Measurements from ENCODE around the gene ZMYM4. TPM values are rescaled to one million over a fixed set of nuclear protein-coding genes. Genes with fewer than 3 reads are reported as not detected.

Gene ZMYM4
- total RNA-seq, 1 donor from 2014 or later = 32.6 TPM

DNA sequence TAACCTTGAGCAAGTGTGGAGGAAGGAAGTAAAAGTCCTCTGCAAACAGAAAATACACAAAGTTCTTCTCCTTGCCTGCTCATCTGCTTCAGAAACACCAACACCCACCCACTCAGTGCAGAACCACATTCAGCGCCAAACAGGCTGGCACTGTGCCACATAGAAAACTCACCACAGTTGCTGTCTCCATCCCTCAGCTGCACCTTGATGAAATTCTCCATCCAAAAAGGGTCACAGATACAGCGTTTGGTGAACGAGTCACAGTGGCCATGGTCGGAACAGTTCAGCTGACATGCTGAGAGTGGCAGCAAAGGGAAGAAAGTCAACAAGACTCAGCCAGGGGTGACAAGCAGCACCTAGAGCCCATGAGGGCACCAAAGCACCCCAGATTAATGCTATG lies 174.2 kb downstream of the ZMYM4 start:
- Histone ChIP-seq H3K27me3 (ENCODE audit: low read depth) (no peaks in the 10 kb centered on the region), H3K36me3 (peaks cover 89% of the 10 kb centered on the region), H3K4me3 (no peak overlapping the region), H3K9me3 (replicated peaks) (no peaks in the 10 kb centered on the region), H3K4me1 (peaks cover 4% of the 10 kb centered on the region), H3K27ac (replicated peaks) (no peak overlapping the region)
- intact Hi-C loops (cut with micrococcal nuclease) = no loop called here
- TF ChIP-seq, protein P1, sequence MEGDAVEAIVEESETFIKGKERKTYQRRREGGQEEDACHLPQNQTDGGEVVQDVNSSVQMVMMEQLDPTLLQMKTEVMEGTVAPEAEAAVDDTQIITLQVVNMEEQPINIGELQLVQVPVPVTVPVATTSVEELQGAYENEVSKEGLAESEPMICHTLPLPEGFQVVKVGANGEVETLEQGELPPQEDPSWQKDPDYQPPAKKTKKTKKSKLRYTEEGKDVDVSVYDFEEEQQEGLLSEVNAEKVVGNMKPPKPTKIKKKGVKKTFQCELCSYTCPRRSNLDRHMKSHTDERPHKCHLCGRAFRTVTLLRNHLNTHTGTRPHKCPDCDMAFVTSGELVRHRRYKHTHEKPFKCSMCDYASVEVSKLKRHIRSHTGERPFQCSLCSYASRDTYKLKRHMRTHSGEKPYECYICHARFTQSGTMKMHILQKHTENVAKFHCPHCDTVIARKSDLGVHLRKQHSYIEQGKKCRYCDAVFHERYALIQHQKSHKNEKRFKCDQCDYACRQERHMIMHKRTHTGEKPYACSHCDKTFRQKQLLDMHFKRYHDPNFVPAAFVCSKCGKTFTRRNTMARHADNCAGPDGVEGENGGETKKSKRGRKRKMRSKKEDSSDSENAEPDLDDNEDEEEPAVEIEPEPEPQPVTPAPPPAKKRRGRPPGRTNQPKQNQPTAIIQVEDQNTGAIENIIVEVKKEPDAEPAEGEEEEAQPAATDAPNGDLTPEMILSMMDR (IDR thresholded peaks at IDR 0.05; ENCODE audit: borderline replicate concordance) = no peak
- DNase-seq = no peak

- no peak for DNase-seq
- Histone ChIP-seq H3K36me3 (peaks cover 95% of the 10 kb centered on the region), H3K4me3 (no peak overlapping the region), H3K9me3 (replicated peaks) (no peaks in the 10 kb centered on the region), H3K27me3 (ENCODE audit: low read depth) (no peaks in the 10 kb centered on the region), H3K27ac (replicated peaks) (no peak overlapping the region), H3K4me1 (peaks cover 16% of the 10 kb centered on the region)
- intact Hi-C loops (cut with micrococcal nuclease) = no loop called here
- TF ChIP-seq, protein P1 (IDR thresholded peaks at IDR 0.05; ENCODE audit: borderline replicate concordance) = no peak
These were observed 175.4 kb downstream of the ZMYM4 start for GRCh38 chr1:35443768-35444518.

- Histone ChIP-seq H3K36me3 (peaks cover 95% of the 10 kb centered on the region), H3K27me3 (ENCODE audit: low read depth) (no peaks in the 10 kb centered on the region), H3K27ac (replicated peaks) (no peak overlapping the region), H3K4me1 (peaks cover 20% of the 10 kb centered on the region), H3K4me3 (no peak overlapping the region), H3K9me3 (replicated peaks) (no peaks in the 10 kb centered on the region)
- DNase-seq = no peak
- intact Hi-C loops (cut with micrococcal nuclease) = no loop called here
- TF ChIP-seq, protein P1 (IDR thresholded peaks at IDR 0.05; ENCODE audit: borderline replicate concordance) = no peak
These were observed 175.9 kb downstream of the ZMYM4 start for GRCh38 chr1:35444519-35444774.

DNA sequence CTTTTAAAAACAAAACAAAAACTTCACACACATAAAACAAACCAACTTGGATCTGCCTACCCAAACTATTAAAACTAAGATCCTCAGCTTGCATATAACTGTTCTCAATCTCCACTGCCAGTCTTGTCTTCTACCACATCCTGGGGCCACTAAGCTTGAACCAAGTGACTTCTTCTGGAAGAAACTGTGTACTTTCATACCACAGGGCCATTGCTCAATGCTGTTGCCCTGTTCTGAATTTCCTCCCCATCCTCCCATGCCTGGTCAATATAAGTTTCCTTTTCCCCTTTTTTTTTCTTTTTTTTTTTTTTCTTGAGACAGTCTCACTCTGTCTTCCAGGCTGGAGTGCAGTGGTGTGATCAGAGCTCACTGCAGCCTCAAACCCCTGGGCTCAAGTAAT lies 178.8 kb downstream of the ZMYM4 start:
- no peak overlapping the region for H3K27ac ChIP-seq (replicated peaks)
- H3K4me1 ChIP-seq = peaks cover 38% of the 10 kb centered on the region
- H3K27me3 ChIP-seq (ENCODE audit: low read depth) = no peaks in the 10 kb centered on the region
- intact Hi-C loops (cut with micrococcal nuclease) = no loop called here
- no peak for DNase-seq
- H3K4me3 ChIP-seq = no peak overlapping the region
- H3K36me3 ChIP-seq = peaks cover 79% of the 10 kb centered on the region
- H3K9me3 ChIP-seq (replicated peaks) = no peaks in the 10 kb centered on the region
- TF ChIP-seq, protein P1 (IDR thresholded peaks at IDR 0.05; ENCODE audit: borderline replicate concordance) = no peak

DNA sequence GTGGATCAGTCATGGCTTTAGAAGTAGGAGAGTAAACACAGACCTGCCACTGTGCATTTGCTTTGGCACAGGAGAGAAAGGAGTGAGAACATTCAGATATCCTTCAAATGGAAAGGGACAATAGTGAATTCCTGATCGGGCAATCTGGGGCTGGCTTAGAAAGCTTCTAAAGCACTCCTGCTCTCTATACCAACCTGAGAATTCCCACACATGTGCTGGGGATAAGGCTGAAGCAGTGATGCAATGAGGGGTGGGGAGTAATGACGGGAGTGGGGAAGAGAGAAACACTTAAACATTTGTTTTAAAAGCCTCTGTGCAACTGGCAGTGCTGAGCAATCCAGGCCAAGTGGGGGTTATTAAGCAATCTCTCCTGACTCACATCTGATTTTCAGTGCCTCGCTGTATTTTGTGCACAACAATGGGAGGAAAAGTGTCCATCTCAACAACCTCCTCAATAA lies 179.9 kb downstream of the ZMYM4 start:
- Histone ChIP-seq H3K27me3 (ENCODE audit: low read depth) (no peaks in the 10 kb centered on the region), H3K4me3 (no peak overlapping the region), H3K36me3 (peaks cover 76% of the 10 kb centered on the region), H3K4me1 (peaks cover 49% of the 10 kb centered on the region), H3K27ac (replicated peaks) (peak overlapping the region; percentile 9), H3K9me3 (replicated peaks) (no peaks in the 10 kb centered on the region)
- intact Hi-C loops (cut with micrococcal nuclease) = no loop called here
- TF ChIP-seq, protein P1 (IDR thresholded peaks at IDR 0.05; ENCODE audit: borderline replicate concordance) = no peak
- no peak for DNase-seq

All from left ventricle myocardium inferior (tissue), 1 donor.